ENCODE results near the gene PLXNA4. TPM values are rescaled to one million over a fixed set of nuclear protein-coding genes. Genes with fewer than 3 reads are reported as not detected.

PLXNA4 gene
- total RNA-seq, 1 experiment from 2014 or later: 0.10 TPM

DNA sequence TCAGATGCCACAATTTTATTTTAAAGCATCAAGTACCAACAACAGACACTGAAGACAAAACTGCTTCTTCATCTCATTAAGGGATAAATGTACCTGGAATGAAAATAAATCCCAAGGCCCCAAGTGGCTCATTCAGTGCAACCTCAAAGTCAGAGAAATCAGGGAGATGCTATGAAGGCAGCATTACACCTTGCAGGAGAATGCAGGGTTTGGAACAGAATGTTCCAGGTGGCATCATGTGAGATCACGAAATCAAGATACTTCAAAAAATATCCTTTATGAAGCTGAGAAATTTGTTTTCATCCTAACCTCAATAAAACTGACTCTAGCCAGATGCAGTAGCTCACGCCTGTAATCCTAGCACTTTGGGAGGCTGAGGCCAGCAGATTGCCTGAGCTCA, 477.1 kb downstream of the PLXNA4 start:
- BruUV-seq (replicated peaks): no TSS peak
- Histone ChIP-seq H3K9me3 (ENCODE audit: control insufficient read depth, insufficient read depth, low read depth, low read length) (no peaks in the 10 kb centered on the region), H3K27me3 (ENCODE audit: control insufficient read depth, insufficient read depth, low read length) (peaks cover 6% of the 10 kb centered on the region), H3K4me1 (ENCODE audit: control insufficient read depth, insufficient read depth, low read length) (no peaks in the 10 kb centered on the region), H3K36me3 (ENCODE audit: control insufficient read depth, insufficient read depth, low read length) (no peaks in the 10 kb centered on the region), H3K27ac (ENCODE audit: low read length) (no peak overlapping the region), H3K4me3 (ENCODE audit: low read depth in 2 of 2, low read length in 2 of 2) (no peak overlapping the region)
- DNase-seq (ENCODE audit: low read depth, low spot score): no peak
- ChIA-PET CTCF (no interaction called here), POLR2A (no interaction called here)
- in situ Hi-C loops (cut with HindIII; ENCODE audit: low pct_unique_long_range_greater_than_20kb, low sequenced_read_pairs): no loop called here
- ATAC-seq: no peak
- intact Hi-C loops (cut with micrococcal nuclease; ENCODE audit: unreplicated experiment): no loop called here
- TF ChIP-seq POLR2AphosphoS5 (IDR thresholded peaks at IDR 0.05; ENCODE audit: low read depth, low read length) (no peak), SIN3A (IDR thresholded peaks at IDR 0.05; ENCODE audit: borderline replicate concordance, insufficient read depth, low read depth, low read length) (no peak)
- TF ChIP-seq, protein P1, sequence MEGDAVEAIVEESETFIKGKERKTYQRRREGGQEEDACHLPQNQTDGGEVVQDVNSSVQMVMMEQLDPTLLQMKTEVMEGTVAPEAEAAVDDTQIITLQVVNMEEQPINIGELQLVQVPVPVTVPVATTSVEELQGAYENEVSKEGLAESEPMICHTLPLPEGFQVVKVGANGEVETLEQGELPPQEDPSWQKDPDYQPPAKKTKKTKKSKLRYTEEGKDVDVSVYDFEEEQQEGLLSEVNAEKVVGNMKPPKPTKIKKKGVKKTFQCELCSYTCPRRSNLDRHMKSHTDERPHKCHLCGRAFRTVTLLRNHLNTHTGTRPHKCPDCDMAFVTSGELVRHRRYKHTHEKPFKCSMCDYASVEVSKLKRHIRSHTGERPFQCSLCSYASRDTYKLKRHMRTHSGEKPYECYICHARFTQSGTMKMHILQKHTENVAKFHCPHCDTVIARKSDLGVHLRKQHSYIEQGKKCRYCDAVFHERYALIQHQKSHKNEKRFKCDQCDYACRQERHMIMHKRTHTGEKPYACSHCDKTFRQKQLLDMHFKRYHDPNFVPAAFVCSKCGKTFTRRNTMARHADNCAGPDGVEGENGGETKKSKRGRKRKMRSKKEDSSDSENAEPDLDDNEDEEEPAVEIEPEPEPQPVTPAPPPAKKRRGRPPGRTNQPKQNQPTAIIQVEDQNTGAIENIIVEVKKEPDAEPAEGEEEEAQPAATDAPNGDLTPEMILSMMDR (IDR thresholded peaks at IDR 0.05): no peak
- TF ChIP-seq, protein P2, sequence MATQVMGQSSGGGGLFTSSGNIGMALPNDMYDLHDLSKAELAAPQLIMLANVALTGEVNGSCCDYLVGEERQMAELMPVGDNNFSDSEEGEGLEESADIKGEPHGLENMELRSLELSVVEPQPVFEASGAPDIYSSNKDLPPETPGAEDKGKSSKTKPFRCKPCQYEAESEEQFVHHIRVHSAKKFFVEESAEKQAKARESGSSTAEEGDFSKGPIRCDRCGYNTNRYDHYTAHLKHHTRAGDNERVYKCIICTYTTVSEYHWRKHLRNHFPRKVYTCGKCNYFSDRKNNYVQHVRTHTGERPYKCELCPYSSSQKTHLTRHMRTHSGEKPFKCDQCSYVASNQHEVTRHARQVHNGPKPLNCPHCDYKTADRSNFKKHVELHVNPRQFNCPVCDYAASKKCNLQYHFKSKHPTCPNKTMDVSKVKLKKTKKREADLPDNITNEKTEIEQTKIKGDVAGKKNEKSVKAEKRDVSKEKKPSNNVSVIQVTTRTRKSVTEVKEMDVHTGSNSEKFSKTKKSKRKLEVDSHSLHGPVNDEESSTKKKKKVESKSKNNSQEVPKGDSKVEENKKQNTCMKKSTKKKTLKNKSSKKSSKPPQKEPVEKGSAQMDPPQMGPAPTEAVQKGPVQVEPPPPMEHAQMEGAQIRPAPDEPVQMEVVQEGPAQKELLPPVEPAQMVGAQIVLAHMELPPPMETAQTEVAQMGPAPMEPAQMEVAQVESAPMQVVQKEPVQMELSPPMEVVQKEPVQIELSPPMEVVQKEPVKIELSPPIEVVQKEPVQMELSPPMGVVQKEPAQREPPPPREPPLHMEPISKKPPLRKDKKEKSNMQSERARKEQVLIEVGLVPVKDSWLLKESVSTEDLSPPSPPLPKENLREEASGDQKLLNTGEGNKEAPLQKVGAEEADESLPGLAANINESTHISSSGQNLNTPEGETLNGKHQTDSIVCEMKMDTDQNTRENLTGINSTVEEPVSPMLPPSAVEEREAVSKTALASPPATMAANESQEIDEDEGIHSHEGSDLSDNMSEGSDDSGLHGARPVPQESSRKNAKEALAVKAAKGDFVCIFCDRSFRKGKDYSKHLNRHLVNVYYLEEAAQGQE (IDR thresholded peaks at IDR 0.05; ENCODE audit: insufficient read depth in 1 of 2, low read depth in 2 of 2, low read length in 1 of 2): no peak

DNA sequence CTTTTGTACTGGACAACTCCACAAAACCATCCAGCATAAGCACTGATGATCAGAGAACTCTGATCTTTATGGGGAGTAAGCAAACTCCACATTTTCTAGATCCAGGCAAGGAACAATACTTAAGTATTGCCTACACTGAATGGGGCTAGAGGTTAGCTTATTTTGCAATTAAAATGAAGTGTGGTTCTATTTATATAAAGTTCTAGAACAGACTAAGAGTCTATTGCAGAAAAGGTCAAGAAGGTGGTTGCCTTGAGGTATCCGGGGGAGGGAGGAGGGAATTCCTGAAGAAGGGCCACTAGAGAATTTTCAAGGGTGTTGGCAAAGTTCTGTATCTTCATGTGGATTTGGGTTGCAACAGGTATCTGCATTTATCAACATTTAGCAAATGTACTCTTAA, 477.9 kb downstream of the PLXNA4 start:
- ChIA-PET POLR2A (no interaction called here), CTCF (no interaction called here)
- Histone ChIP-seq H3K4me3 (ENCODE audit: low read depth in 2 of 2, low read length in 2 of 2) (no peak overlapping the region), H3K36me3 (ENCODE audit: control insufficient read depth, insufficient read depth, low read length) (no peaks in the 10 kb centered on the region), H3K27ac (ENCODE audit: low read length) (no peak overlapping the region), H3K27me3 (ENCODE audit: control insufficient read depth, insufficient read depth, low read length) (peaks cover 6% of the 10 kb centered on the region), H3K9me3 (ENCODE audit: control insufficient read depth, insufficient read depth, low read depth, low read length) (no peaks in the 10 kb centered on the region), H3K4me1 (ENCODE audit: control insufficient read depth, insufficient read depth, low read length) (no peaks in the 10 kb centered on the region)
- ATAC-seq (no peak), DNase-seq (ENCODE audit: low read depth, low spot score) (no peak)
- intact Hi-C loops (cut with micrococcal nuclease; ENCODE audit: unreplicated experiment): no loop called here
- in situ Hi-C loops (cut with HindIII; ENCODE audit: low pct_unique_long_range_greater_than_20kb, low sequenced_read_pairs): no loop called here
- TF ChIP-seq POLR2AphosphoS5 (IDR thresholded peaks at IDR 0.05; ENCODE audit: low read depth, low read length) (no peak), SIN3A (IDR thresholded peaks at IDR 0.05; ENCODE audit: borderline replicate concordance, insufficient read depth, low read depth, low read length) (no peak), TCF7L2 (IDR thresholded peaks at IDR 0.05; ENCODE audit: low read depth, low read length) (no peak)
- TF ChIP-seq, protein P1 (IDR thresholded peaks at IDR 0.05): no peak
- TF ChIP-seq, protein P2 (IDR thresholded peaks at IDR 0.05; ENCODE audit: insufficient read depth in 1 of 2, low read depth in 2 of 2, low read length in 1 of 2): no peak
- BruUV-seq (replicated peaks): no TSS peak

Data from Panc1 (cell line).